Activated CD4-positive, alpha-beta T cell treated with anti-CD3 and anti-CD28 coated beads, Interleukin-10, Interleukin-2, amounts not matched to agents 100 ng/mL and 50 ng/mL, durations not matched to agents 16 hours and 8 hours (primary cell): Measurements from ENCODE around the gene TPO.
"Not testable (repeated sequence)": the region's sequence is repeated elsewhere in the genome, so short reads cannot be mapped to it uniquely, and the experiment has no call there.

ENCODE experiments used
- DNase-seq: peaks from one replicate; pipeline ENCODE4 v3.0.0-alpha.2; 2020

TPO gene

GRCh38 chr2:1413156-1413710 lies at the start of gene TPO:
TPO (plus strand) TSS chr2:1413463; CDS start chr2:1414409, 946 bp downstream.
- DNase-seq: no peak

GRCh38 chr2:1366546-1367134 lies 46.6 kb upstream of the TPO start:
- DNase-seq: no peak

- DNase-seq: no peak
Observed at GRCh38 chr2:1367601-1368000, 45.7 kb upstream of the TPO start.

- DNase-seq: no peak
Observed at GRCh38 chr2:1369905-1370304, 43.4 kb upstream of the TPO start.

- DNase-seq: no peak
Observed at GRCh38 chr2:1370461-1370860, 42.8 kb upstream of the TPO start.

GRCh38 chr2:1371082-1371481 lies 42.2 kb upstream of the TPO start:
- DNase-seq: no peak

- DNase-seq: no peak
Observed at GRCh38 chr2:1373830-1374229, 39.4 kb upstream of the TPO start.

- no peak for DNase-seq
Observed at GRCh38 chr2:1374287-1374686, 39.0 kb upstream of the TPO start.

- DNase-seq: no peak
Observed at GRCh38 chr2:1375794-1376193, 37.5 kb upstream of the TPO start.

- DNase-seq: no peak
Observed at GRCh38 chr2:1377473-1377872, 35.8 kb upstream of the TPO start.

GRCh38 chr2:1378456-1379150 lies 34.7 kb upstream of the TPO start:
- no peak for DNase-seq

GRCh38 chr2:1381644-1382043 lies 31.6 kb upstream of the TPO start:
- DNase-seq: no peak

- not testable (repeated sequence) for DNase-seq
Observed at GRCh38 chr2:1387954-1388725, 25.1 kb upstream of the TPO start.

- not testable (repeated sequence) for DNase-seq
Observed at GRCh38 chr2:1390118-1390517, 23.1 kb upstream of the TPO start.

- no peak for DNase-seq
Observed at GRCh38 chr2:1393321-1393720, 19.9 kb upstream of the TPO start.

GRCh38 chr2:1394709-1395408 lies 18.4 kb upstream of the TPO start:
- DNase-seq: no peak

GRCh38 chr2:1397350-1397749 lies 15.9 kb upstream of the TPO start:
- DNase-seq: no peak

GRCh38 chr2:1398191-1398590 lies 15.1 kb upstream of the TPO start:
- DNase-seq: no peak

- no peak for DNase-seq
Observed at GRCh38 chr2:1400943-1401735, 12.1 kb upstream of the TPO start.

GRCh38 chr2:1402064-1402463 lies 11.2 kb upstream of the TPO start:
- no peak for DNase-seq

- no peak for DNase-seq
Observed at GRCh38 chr2:1403565-1403964, 9.7 kb upstream of the TPO start.

- DNase-seq: no peak
Observed at GRCh38 chr2:1405124-1405523, 8.1 kb upstream of the TPO start.
